ENCODE data around the gene RUVBL2. TPM values are rescaled to one million over a fixed set of nuclear protein-coding genes. Genes with fewer than 3 reads are reported as not detected.
"Not testable (repeated sequence)": the region's sequence is repeated elsewhere in the genome, so short reads cannot be mapped to it uniquely, and the experiment has no call there.

Gene RUVBL2
- total and polyA plus RNA-seq, 8 donors: 0.58 to 96.0 (median 61.2) TPM

DNA sequence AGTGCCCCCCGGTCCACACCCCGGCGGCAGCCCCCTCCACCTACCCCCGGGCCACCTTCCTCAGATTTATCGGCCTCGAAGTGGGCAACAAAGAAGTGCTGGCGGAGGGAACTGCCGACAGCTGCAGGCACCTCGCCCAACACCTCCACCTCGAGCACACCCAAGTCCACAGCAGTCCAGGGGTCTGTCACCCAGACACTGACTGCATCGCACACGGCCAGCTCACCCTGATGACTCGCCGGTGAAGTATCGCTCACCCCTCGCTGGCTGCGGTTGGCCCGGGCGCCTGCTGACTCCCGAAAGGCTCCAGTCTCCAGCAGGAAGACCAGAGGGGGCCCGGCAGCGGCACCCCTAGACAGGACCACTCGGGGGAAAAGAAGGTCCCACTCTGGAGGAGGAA, 31.9 kb downstream of the RUVBL2 start:
- H3K4me3 ChIP-seq; H3K4me1 ChIP-seq; H3K36me3 ChIP-seq; DNase-seq; intact Hi-C loops (cut with DNase I; ENCODE audit: low total_unique reads); H3K27ac ChIP-seq; H3K9me3 ChIP-seq: not testable (repeated sequence)
- 78 to 85% (median 83%) methylated on average over 10 to 23 of the region's 23 CpGs for WGBS, 5 donors
- peaks cover 0 to 14% (median 0%) of the 10 kb centered on the region in 3 donors for H3K27me3 ChIP-seq

- DNase-seq; intact Hi-C loops (cut with DNase I; ENCODE audit: low total_unique reads); H3K36me3 ChIP-seq; H3K27ac ChIP-seq; H3K9me3 ChIP-seq; H3K4me3 ChIP-seq; H3K27me3 ChIP-seq; H3K4me1 ChIP-seq: not testable (repeated sequence)
- WGBS, 5 donors: 57 to 83% (median 68%) methylated on average over 3 to 9 of the region's 9 CpGs
These were observed 35.0 kb downstream of the RUVBL2 start for GRCh38 chr19:49028686-49029085.

DNA sequence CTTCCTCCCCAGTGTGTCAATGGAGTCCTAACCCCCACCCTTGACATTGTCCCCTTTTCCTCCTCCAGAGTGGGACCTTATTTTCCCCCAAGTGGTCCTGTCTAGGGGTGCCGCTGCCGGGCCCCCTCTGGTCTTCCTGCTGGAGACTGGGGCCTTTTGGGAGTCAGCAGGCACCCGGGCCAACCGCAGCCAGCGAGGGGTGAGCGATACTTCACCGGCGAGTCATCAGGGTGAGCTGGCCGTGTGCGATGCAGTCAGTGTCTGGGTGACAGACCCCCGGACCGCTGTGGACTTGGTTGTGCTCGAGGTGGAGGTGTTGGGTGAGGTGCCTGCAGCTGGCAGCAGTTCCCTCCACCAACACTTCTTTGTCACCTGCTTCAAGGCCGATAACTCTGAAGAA, 36.1 kb downstream of the RUVBL2 start:
- H3K4me1 ChIP-seq; H3K36me3 ChIP-seq; intact Hi-C loops (cut with DNase I; ENCODE audit: low total_unique reads); DNase-seq; H3K27me3 ChIP-seq; H3K9me3 ChIP-seq; H3K4me3 ChIP-seq; H3K27ac ChIP-seq: not testable (repeated sequence)
- WGBS, 5 donors: 80 to 88% (median 87%) methylated on average over 6 to 14 of the region's 14 CpGs

DNA sequence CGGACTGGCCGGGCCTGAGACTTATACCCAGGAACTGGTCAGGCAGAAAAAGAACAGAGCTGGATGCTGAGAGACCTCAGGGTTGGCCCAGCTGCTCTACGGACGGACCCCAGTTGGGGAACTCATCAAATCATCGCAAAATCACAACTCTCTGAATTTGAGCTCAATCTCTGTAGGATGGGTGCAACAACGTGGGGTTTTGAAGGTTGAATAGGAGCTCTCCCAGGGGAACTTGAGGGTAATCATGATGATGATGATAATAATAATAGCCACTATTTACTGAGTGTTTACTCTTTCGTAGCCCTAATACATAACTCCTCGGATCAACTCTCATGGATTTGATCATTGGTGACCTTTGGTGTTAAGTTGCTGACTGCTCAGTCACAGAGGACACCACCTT, 36.6 kb downstream of the RUVBL2 start:
- H3K9me3 ChIP-seq; DNase-seq; H3K4me3 ChIP-seq; H3K27me3 ChIP-seq; H3K27ac ChIP-seq; intact Hi-C loops (cut with DNase I; ENCODE audit: low total_unique reads); H3K4me1 ChIP-seq; H3K36me3 ChIP-seq: not testable (repeated sequence)
- 80 to 98% (median 92%) methylated on average over 3 to 6 of the region's 8 CpGs for WGBS, 5 donors

GRCh38 chr19:49031642-49032301, 38.1 kb downstream of the RUVBL2 start, which contains the start of gene CGB2:
Gene CGB2 (plus strand): TSS chr19:49031890. CDS start chr19:49032096, 206 bp downstream.
- H3K9me3 ChIP-seq; H3K27ac ChIP-seq; H3K27me3 ChIP-seq; DNase-seq; intact Hi-C loops (cut with DNase I; ENCODE audit: low total_unique reads); H3K36me3 ChIP-seq; H3K4me1 ChIP-seq; H3K4me3 ChIP-seq: not testable (repeated sequence)
- WGBS, 5 donors: 18 to 29% (median 26%) methylated on average over 24 to 28 of the region's 28 CpGs

GRCh38 chr19:49036815-49037214, 43.1 kb downstream of the RUVBL2 start, which contains the start of gene CGB1:
Gene CGB1 (minus strand): TSS chr19:49036895. CDS start chr19:49036711, 184 bp downstream.
- TF ChIP-seq, protein P1, sequence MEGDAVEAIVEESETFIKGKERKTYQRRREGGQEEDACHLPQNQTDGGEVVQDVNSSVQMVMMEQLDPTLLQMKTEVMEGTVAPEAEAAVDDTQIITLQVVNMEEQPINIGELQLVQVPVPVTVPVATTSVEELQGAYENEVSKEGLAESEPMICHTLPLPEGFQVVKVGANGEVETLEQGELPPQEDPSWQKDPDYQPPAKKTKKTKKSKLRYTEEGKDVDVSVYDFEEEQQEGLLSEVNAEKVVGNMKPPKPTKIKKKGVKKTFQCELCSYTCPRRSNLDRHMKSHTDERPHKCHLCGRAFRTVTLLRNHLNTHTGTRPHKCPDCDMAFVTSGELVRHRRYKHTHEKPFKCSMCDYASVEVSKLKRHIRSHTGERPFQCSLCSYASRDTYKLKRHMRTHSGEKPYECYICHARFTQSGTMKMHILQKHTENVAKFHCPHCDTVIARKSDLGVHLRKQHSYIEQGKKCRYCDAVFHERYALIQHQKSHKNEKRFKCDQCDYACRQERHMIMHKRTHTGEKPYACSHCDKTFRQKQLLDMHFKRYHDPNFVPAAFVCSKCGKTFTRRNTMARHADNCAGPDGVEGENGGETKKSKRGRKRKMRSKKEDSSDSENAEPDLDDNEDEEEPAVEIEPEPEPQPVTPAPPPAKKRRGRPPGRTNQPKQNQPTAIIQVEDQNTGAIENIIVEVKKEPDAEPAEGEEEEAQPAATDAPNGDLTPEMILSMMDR (IDR thresholded peaks at IDR 0.05): peak in 1 of 7 experiments; percentile 14
- DNase-seq; H3K36me3 ChIP-seq; H3K4me3 ChIP-seq; H3K4me1 ChIP-seq; intact Hi-C loops (cut with DNase I; ENCODE audit: low total_unique reads); H3K27ac ChIP-seq; H3K9me3 ChIP-seq; H3K27me3 ChIP-seq: not testable (repeated sequence)
- WGBS, 5 donors: 50 to 56% (median 51%) methylated on average over 17 to 18 of the region's 18 CpGs

DNA sequence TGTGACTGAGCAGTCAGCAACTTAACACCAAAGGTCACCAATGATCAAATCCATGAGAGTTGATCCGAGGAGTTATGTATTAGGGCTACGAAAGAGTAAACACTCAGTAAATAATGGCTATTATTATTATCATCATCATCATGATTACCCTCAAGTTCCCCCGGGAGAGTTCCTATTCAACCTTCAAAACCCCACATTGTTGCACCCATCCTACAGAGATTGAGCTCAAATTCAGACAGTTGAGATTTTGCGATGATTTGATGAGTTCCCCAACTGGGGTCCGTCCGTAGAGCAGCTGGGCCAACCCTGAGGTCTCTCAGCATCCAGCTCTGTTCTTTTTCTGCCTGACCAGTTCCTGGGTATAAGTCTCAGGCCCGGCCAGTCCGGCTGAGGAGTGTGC, 44.4 kb downstream of the RUVBL2 start:
- H3K4me3 ChIP-seq; intact Hi-C loops (cut with DNase I; ENCODE audit: low total_unique reads): not testable (repeated sequence)
- 80 to 92% (median 85%) methylated on average over 6 to 7 of the region's 8 CpGs for WGBS, 5 donors

GRCh38 chr19:49038557-49039276, 45.0 kb downstream of the RUVBL2 start:
- H3K9me3 ChIP-seq; H3K4me3 ChIP-seq; H3K27me3 ChIP-seq; H3K4me1 ChIP-seq; H3K36me3 ChIP-seq; H3K27ac ChIP-seq; intact Hi-C loops (cut with DNase I; ENCODE audit: low total_unique reads); DNase-seq: not testable (repeated sequence)
- 85 to 86% (median 85%) methylated on average over 17 to 26 of the region's 26 CpGs for WGBS, 5 donors

More for the DNA sequence above, 44.4 kb downstream of the RUVBL2 start:
- not testable (repeated sequence) for H3K4me1 ChIP-seq, DNase-seq, H3K9me3 ChIP-seq, H3K27ac ChIP-seq, H3K36me3 ChIP-seq, H3K27me3 ChIP-seq

GRCh38 chr19:49039736-49040135, 46.0 kb downstream of the RUVBL2 start:
- H3K27ac ChIP-seq; H3K4me1 ChIP-seq; H3K4me3 ChIP-seq; H3K27me3 ChIP-seq; DNase-seq; intact Hi-C loops (cut with DNase I; ENCODE audit: low total_unique reads); H3K9me3 ChIP-seq; H3K36me3 ChIP-seq: not testable (repeated sequence)
- WGBS, 5 donors: 46 to 69% (median 53%) methylated on average over 8 to 9 of the region's 9 CpGs
